Karpas-422 (cell line): ENCODE data around the gene FAM151A. TPM values are rescaled to one million over a fixed set of nuclear protein-coding genes. Genes with fewer than 3 reads are reported as not detected.

ENCODE experiments used
- DNase-seq: peaks from one replicate; pipeline ENCODE4 v3.0.0-alpha.2; 2015
- H2AFZ ChIP-seq: fragments of 200-600 bp; sonication (generic); 2 replicates; pipeline ENCODE4 v1.6.1; 2014; ENCODE audit warnings: antibody characterized with exemption, low read length, mixed read lengths
- H3K27ac ChIP-seq: fragments of 200-600 bp; sonication (generic); 2 replicates; pipeline ENCODE4 v1.5.1; 2014; ENCODE audit warnings: mild to moderate bottlenecking, low read length, moderate library complexity
- H3K27me3 ChIP-seq: fragments of 200-600 bp; sonication (generic); 2 replicates; pipeline ENCODE4 v1.6.1; 2014; ENCODE audit warnings: low read length, mixed read lengths
- H3K36me3 ChIP-seq: fragments of 200-600 bp; sonication (generic); 2 replicates; pipeline ENCODE4 v1.6.1; 2014; ENCODE audit warnings: low read length, mixed read lengths; ENCODE audit not compliant: insufficient read depth
- H3K4me1 ChIP-seq: fragments of 200-600 bp; sonication (generic); 2 replicates; pipeline ENCODE4 v1.6.1; 2014; ENCODE audit warnings: mild to moderate bottlenecking, low read length, mixed read lengths
- H3K4me2 ChIP-seq: fragments of 200-600 bp; sonication (generic); 2 replicates; pipeline ENCODE4 v1.6.1; 2014; ENCODE audit warnings: low read length, low read depth, mild to moderate bottlenecking; ENCODE audit not compliant: poor library complexity, severe bottlenecking
- H3K4me3 ChIP-seq: fragments of 200-600 bp; sonication (generic); 2 replicates; pipeline ENCODE4 v1.5.1; 2014; ENCODE audit warnings: mild to moderate bottlenecking, antibody characterized with exemption, low read length, mixed read lengths
- H3K79me2 ChIP-seq: fragments of 200-600 bp; sonication (generic); 2 replicates; pipeline ENCODE4 v1.6.1; 2014; ENCODE audit warnings: mild to moderate bottlenecking, low read length, mixed read lengths
- H3K9ac ChIP-seq: fragments of 200-600 bp; sonication (generic); 2 replicates; pipeline ENCODE4 v1.6.0; 2014; ENCODE audit warnings: low read length
- H3K9me2 ChIP-seq: fragments of 200-600 bp; sonication (generic), shearing (Covaris generic); replicated peaks from 2 replicates; pipeline ENCODE4 v1.6.0; 2014; ENCODE audit warnings: mild to moderate bottlenecking, low read length, moderate library complexity; ENCODE audit not compliant: insufficient read depth
- H3K9me3 ChIP-seq: fragments of 300-700, 200-600 bp; sonication (generic); 2 replicates; pipeline ENCODE4 v1.6.1; 2014; ENCODE audit warnings: low read length, mixed read lengths
- H4K20me1 ChIP-seq: fragments of 200-600 bp; sonication (generic); 2 replicates; pipeline ENCODE4 v1.6.1; 2014; ENCODE audit warnings: mild to moderate bottlenecking, antibody characterized with exemption, low read length, low read depth; ENCODE audit not compliant: insufficient read depth
- total RNA-seq: library from RNA; depleted of rRNA; stranded (reverse); fragments of >200 nt; shearing (Covaris generic); gene quantifications from 2 replicates; pipeline ENCODE4 v1.2.3, GENCODE V29; 2014; ENCODE audit warnings: low replicate concordance

Gene FAM151A
- total RNA-seq, 1 experiment from 2014 or later, result not detected

DNA sequence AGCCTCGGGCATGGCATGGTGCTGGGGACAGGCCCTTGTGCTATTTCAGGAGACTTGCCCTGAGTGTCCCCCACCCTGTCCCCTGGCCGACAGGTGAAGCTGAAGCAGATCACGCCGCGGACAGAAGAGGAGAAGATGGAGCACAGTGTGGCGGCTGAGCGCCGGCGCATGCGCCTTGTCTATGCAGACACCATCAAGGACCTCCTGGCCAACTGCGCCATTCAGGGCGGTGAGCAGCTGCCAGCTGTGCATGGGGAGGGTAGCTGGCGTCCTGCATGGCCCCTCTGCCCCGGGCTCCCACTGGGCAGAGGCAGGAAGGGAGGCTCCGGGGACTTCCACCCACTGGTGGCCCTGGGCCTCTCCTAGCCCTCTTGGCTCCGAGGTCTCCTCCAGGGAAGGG, 28.9 kb downstream of the FAM151A start:
- Histone ChIP-seq H3K27ac (no peak overlapping the region), H3K27me3 (no peaks in the 10 kb centered on the region), H2AFZ (no peak overlapping the region), H3K36me3 (no peaks in the 10 kb centered on the region), H3K9ac (no peak overlapping the region), H3K9me2 (no peaks in the 10 kb centered on the region), H3K4me2 (no peak overlapping the region), H3K4me1 (no peaks in the 10 kb centered on the region), H3K9me3 (no peaks in the 10 kb centered on the region), H4K20me1 (no peaks in the 10 kb centered on the region), H3K79me2 (no peaks in the 10 kb centered on the region), H3K4me3 (no peak overlapping the region)
- no peak for DNase-seq

DNA sequence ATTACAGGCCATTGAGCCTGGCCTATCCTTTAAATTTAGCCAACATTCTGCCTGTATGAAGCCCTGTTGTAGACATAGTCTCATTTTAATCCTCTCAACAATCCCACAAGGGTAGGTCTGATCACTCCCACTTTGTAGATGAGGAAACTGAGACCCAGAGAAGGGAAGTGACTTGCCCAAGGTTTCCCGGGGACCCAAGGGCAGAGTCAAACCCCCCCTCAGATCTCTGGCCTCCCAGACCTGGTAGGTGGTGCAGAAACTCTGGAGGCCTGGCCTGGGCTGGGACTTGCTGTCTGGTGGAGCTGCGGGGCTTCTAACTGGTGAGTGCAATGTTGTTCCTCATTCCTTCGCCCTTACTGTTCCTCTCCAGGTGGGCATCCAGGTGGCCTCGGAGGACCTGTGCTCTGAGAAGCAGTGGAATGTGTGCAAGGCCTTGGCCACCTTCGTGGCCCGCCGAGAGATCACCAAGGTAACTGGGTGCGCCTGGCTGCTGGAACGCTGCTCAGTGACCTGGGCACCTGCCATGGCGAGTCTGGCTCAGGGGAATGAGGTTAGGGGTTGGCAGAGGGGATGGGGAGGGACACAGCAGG, 29.7 kb downstream of the FAM151A start:
- Histone ChIP-seq H3K4me1 (no peaks in the 10 kb centered on the region), H3K9ac (no peak overlapping the region), H3K4me3 (no peak overlapping the region), H2AFZ (no peak overlapping the region), H3K9me3 (no peaks in the 10 kb centered on the region), H3K4me2 (no peak overlapping the region), H3K27ac (no peak overlapping the region), H3K36me3 (no peaks in the 10 kb centered on the region), H4K20me1 (no peaks in the 10 kb centered on the region), H3K9me2 (no peaks in the 10 kb centered on the region), H3K27me3 (no peaks in the 10 kb centered on the region), H3K79me2 (no peaks in the 10 kb centered on the region)
- DNase-seq, result no peak

DNA sequence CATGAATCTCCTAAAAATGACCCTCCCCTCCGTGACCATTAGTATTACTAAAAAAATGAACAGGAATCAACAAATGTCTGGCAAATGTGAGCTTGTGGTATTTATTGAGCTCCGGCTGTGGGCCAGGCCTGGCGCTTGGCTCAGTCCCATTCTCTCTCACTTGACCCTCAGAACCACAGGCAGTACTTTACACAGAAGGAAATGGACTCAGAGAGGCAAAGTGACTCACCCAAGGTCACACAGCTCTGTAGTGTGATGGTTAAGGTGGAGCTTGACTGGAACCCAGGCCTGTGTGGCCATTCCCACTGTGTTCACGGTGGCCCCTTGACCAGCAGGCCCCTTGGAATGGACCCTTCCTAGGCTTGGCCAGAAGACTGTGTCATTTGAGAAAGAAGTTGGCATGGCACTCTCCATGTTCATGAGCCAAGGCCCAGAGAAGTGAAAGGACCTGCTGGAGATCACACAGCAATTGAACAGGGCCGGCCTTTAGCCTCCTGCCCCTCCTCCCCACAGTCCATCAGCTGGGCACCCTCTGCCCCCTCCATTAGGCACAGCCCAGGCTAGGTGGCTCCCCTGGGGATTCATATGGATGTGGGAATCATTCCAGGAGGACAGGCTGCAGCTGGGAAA, 32.1 kb downstream of the FAM151A start:
- no peaks in the 10 kb centered on the region for H3K79me2 ChIP-seq
- H3K36me3 ChIP-seq, result no peaks in the 10 kb centered on the region
- no peak overlapping the region for H3K4me3 ChIP-seq
- no peaks in the 10 kb centered on the region for H3K4me1 ChIP-seq
- no peak overlapping the region for H3K9ac ChIP-seq
- H3K9me2 ChIP-seq, result no peaks in the 10 kb centered on the region
- H2AFZ ChIP-seq, result no peak overlapping the region
- no peaks in the 10 kb centered on the region for H3K27me3 ChIP-seq
- no peaks in the 10 kb centered on the region for H3K9me3 ChIP-seq
- H3K4me2 ChIP-seq, result no peak overlapping the region
- no peaks in the 10 kb centered on the region for H4K20me1 ChIP-seq
- H3K27ac ChIP-seq, result no peak overlapping the region
- no peak for DNase-seq

DNA sequence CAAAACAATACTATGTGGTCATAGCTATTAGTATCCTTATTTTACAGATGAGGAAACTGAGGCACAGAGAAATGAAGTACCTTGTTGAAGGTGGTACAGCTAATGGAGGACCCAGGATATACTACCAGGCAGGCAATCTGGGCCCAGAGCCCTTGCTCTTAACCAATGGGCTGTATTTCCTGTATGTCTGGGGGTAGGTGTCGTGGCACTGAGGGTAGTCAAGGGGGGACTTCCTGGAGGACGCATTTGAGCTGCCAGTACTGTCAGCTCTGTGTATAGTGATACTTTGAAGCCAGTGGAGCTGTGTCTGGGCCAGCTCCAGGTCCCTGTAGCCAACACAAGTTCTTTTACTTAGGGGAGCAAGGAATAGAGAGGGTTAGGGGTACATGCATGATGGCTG, 34.9 kb downstream of the FAM151A start:
- Histone ChIP-seq H3K4me2 (no peak overlapping the region), H3K79me2 (no peaks in the 10 kb centered on the region), H3K9me3 (no peaks in the 10 kb centered on the region), H4K20me1 (no peaks in the 10 kb centered on the region), H2AFZ (no peak overlapping the region), H3K9me2 (no peaks in the 10 kb centered on the region), H3K4me3 (no peak overlapping the region), H3K27ac (no peak overlapping the region), H3K36me3 (no peaks in the 10 kb centered on the region), H3K4me1 (no peaks in the 10 kb centered on the region), H3K27me3 (no peaks in the 10 kb centered on the region), H3K9ac (no peak overlapping the region)
- no peak for DNase-seq

DNA sequence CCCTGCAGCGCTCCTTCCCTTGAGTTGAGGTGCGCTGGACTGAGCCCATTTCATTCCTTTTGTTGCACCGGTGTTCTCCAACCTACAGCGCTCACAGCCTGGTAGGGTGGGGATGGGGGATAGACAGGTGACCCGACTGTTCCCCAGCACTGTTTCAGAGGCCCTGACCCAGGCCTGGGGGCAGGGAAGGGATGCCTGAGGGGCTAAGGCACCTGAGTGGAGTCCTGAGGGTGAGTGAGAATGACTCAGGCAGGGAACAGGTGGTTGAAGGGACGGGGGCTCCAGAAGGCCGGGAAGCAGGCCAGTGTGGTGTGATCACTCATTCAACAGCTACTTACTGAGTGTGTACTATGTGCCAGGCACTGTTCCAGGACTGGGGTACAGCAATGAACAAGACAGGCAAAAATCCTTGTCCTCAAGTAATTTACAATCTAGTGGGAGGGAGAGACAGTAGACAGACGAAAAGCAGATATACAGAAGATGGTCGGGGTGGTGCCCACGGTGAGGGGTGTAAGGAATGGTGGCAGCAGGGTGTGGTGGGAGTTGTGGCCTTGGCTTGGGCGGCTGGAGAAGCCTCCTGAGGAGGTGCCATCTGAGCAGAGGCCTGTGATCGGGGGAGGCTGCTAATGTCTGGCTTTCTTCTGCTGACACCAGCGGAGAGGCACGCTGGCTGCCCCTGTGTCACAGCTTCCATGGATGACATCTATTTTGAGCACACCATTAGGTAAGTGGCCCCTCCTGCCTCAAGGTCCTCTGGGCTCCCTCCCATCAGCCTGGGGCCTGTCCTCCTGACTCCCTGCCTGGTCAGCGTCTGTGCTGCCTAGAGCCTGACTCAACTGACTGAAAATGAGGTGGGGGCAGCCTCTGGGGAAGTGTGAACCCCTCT, 37.9 kb downstream of the FAM151A start:
- Histone ChIP-seq H3K9me2 (no peaks in the 10 kb centered on the region), H3K36me3 (no peaks in the 10 kb centered on the region), H2AFZ (no peak overlapping the region), H3K9me3 (no peaks in the 10 kb centered on the region), H3K27me3 (no peaks in the 10 kb centered on the region), H3K4me1 (no peaks in the 10 kb centered on the region), H3K4me3 (no peak overlapping the region), H3K79me2 (no peaks in the 10 kb centered on the region), H3K9ac (no peak overlapping the region), H3K4me2 (no peak overlapping the region), H3K27ac (no peak overlapping the region), H4K20me1 (no peaks in the 10 kb centered on the region)
- DNase-seq, result no peak

DNA sequence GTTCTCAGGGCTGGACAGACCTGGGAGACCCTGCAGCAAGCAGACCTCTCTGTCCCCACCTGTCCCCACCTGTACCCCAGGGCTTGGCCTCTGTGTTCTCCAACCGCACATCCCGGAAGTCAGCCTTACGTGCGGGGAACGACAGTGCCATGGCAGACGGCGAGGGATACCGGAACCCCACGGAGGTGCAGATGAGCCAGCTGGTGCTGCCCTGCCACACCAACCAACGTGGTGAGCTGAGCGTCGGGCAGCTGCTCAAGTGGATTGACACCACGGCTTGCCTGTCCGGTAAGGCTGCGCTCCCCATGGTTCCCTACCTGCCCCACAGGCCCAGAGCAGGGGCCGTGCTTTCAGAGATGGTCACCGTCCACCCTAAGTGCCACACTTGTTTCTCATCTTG, 38.8 kb downstream of the FAM151A start:
- H4K20me1 ChIP-seq, result no peaks in the 10 kb centered on the region
- H3K36me3 ChIP-seq, result no peaks in the 10 kb centered on the region
- no peaks in the 10 kb centered on the region for H3K4me1 ChIP-seq
- no peak overlapping the region for H3K9ac ChIP-seq
- no peak for DNase-seq
- H3K27ac ChIP-seq, result no peak overlapping the region
- no peaks in the 10 kb centered on the region for H3K27me3 ChIP-seq
- no peak overlapping the region for H3K4me2 ChIP-seq
- no peaks in the 10 kb centered on the region for H3K79me2 ChIP-seq
- no peak overlapping the region for H3K4me3 ChIP-seq
- H3K9me2 ChIP-seq, result no peaks in the 10 kb centered on the region
- H2AFZ ChIP-seq, result no peak overlapping the region
- H3K9me3 ChIP-seq, result no peaks in the 10 kb centered on the region

DNA sequence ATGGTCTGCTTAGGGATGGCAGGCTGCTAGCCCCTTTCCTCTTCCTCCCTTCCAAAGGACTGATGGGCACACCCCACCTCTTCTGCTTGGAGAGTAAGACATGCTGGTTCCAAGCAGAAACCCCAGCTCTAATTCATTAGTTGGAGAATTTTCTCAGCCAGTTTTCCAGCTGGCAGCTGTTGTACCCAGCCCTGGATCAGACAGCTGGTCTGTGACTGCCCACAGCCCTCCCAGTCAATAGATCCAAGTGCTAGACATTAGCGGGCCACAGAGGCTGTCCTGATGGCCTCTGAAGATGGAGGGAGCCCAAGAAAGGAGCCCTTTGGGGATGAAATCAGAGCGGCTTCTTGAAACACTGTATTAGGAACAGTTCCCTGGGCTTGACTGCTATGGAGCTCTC, 39.5 kb downstream of the FAM151A start:
- H3K4me2 ChIP-seq, result no peak overlapping the region
- no peaks in the 10 kb centered on the region for H3K27me3 ChIP-seq
- H3K36me3 ChIP-seq, result no peaks in the 10 kb centered on the region

DNA sequence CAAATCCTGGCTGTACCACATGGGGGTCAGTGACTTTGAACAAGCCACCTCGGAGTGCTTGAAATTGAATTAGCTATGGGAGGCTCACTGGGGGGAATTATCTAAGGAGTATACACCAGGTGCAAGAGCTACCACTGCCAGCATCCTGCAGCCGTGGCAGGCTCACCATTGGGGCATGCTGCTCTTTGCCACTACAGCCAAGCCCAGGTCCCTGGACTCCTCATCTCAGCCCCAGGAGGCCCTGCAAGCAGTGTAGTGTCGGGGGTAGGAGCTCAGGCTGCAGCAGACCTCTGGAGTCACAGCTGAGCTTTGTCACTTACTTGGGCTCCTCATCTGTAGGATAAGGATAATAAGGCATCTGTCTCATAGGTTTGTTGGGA, 40.0 kb downstream of the FAM151A start:
- H3K36me3 ChIP-seq, result no peaks in the 10 kb centered on the region
- DNase-seq, result no peak
- H3K9me3 ChIP-seq, result no peaks in the 10 kb centered on the region
- H3K27ac ChIP-seq, result no peak overlapping the region
- H2AFZ ChIP-seq, result no peak overlapping the region
- H3K27me3 ChIP-seq, result no peaks in the 10 kb centered on the region
- H3K79me2 ChIP-seq, result no peaks in the 10 kb centered on the region
- no peak overlapping the region for H3K4me2 ChIP-seq
- no peaks in the 10 kb centered on the region for H4K20me1 ChIP-seq
- no peaks in the 10 kb centered on the region for H3K9me2 ChIP-seq
- H3K4me1 ChIP-seq, result no peaks in the 10 kb centered on the region
- H3K9ac ChIP-seq, result no peak overlapping the region
- H3K4me3 ChIP-seq, result no peak overlapping the region

More for the DNA sequence above, 39.5 kb downstream of the FAM151A start:
- DNase-seq, result no peak
- Histone ChIP-seq H3K9ac (no peak overlapping the region), H3K79me2 (no peaks in the 10 kb centered on the region), H4K20me1 (no peaks in the 10 kb centered on the region), H3K4me3 (no peak overlapping the region), H2AFZ (no peak overlapping the region), H3K4me1 (no peaks in the 10 kb centered on the region), H3K9me2 (no peaks in the 10 kb centered on the region), H3K27ac (no peak overlapping the region), H3K9me3 (no peaks in the 10 kb centered on the region)
